ENCODE data around the gene RSPH1.
"Not testable (repeated sequence)": the region's sequence is repeated elsewhere in the genome, so short reads cannot be mapped to it uniquely, and the experiment has no call there.

The RSPH1 gene

GRCh38 chr21:42486072-42486471, 10.0 kb downstream of the RSPH1 start:
- no peak for DNase-seq (ENCODE audit: low spot score)

GRCh38 chr21:42484966-42485365, 11.1 kb downstream of the RSPH1 start:
- no peak for DNase-seq (ENCODE audit: low spot score)

- DNase-seq (ENCODE audit: low spot score) = no peak
Measured at GRCh38 chr21:42481169-42481568, 14.9 kb downstream of the RSPH1 start.

GRCh38 chr21:42480736-42481135, 15.3 kb downstream of the RSPH1 start:
- DNase-seq (ENCODE audit: low spot score) = no peak

- DNase-seq (ENCODE audit: low spot score) = no peak
Measured at GRCh38 chr21:42479582-42479981, 16.4 kb downstream of the RSPH1 start.

GRCh38 chr21:42478504-42478903, 17.5 kb downstream of the RSPH1 start:
- DNase-seq (ENCODE audit: low spot score) = no peak

GRCh38 chr21:42476388-42477331, 19.4 kb downstream of the RSPH1 start:
- no peak for DNase-seq (ENCODE audit: low spot score)

GRCh38 chr21:42475526-42476387, 20.3 kb downstream of the RSPH1 start:
- DNase-seq (ENCODE audit: low spot score) = no peak

- DNase-seq (ENCODE audit: low spot score) = no peak
Measured at GRCh38 chr21:42475036-42475435, 21.0 kb downstream of the RSPH1 start.

GRCh38 chr21:42474043-42474831, 21.8 kb downstream of the RSPH1 start:
- DNase-seq (ENCODE audit: low spot score) = no peak

- DNase-seq (ENCODE audit: low spot score) = no peak
Measured at GRCh38 chr21:42473498-42474042, 22.5 kb downstream of the RSPH1 start.

GRCh38 chr21:42472521-42472920, 23.5 kb downstream of the RSPH1 start:
- DNase-seq (ENCODE audit: low spot score) = no peak

GRCh38 chr21:42471716-42472330, 24.2 kb downstream of the RSPH1 start:
- DNase-seq (ENCODE audit: low spot score) = no peak

GRCh38 chr21:42471206-42471605, 24.8 kb downstream of the RSPH1 start:
- no peak for DNase-seq (ENCODE audit: low spot score)

- DNase-seq (ENCODE audit: low spot score) = not testable (repeated sequence)
Measured at GRCh38 chr21:42469726-42470125, 26.3 kb downstream of the RSPH1 start.

- DNase-seq (ENCODE audit: low spot score) = no peak
Measured at GRCh38 chr21:42469272-42469671, 26.8 kb downstream of the RSPH1 start.

GRCh38 chr21:42468491-42469131, 27.4 kb downstream of the RSPH1 start:
- no peak for DNase-seq (ENCODE audit: low spot score)

- no peak for DNase-seq (ENCODE audit: low spot score)
Measured at GRCh38 chr21:42467140-42467983, 28.7 kb downstream of the RSPH1 start.

GRCh38 chr21:42466700-42467099, 29.3 kb downstream of the RSPH1 start:
- DNase-seq (ENCODE audit: low spot score) = no peak

- DNase-seq (ENCODE audit: low spot score) = no peak
Measured at GRCh38 chr21:42465803-42466127, 30.3 kb downstream of the RSPH1 start.
